RCC 7860 (cell line): Measurements from ENCODE around the gene SLC8A3.

ENCODE experiments used
- DNase-seq: peaks from one replicate; pipeline ENCODE4 v3.0.0-alpha.2; 2015; ENCODE audit warnings: low spot score
- FAIRE-seq: peaks from 2 replicates; lab custom pipeline; 2012; peaks lifted over from hg19 to GRCh38; lab: Jason Lieb, UNC

The SLC8A3 gene

GRCh38 chr14:70123796-70124195, 65.0 kb downstream of the SLC8A3 start:
- DNase-seq (no peak), FAIRE-seq (no peak)

- DNase-seq, result no peak
- FAIRE-seq, result no peak
These were observed 67.2 kb downstream of the SLC8A3 start for GRCh38 chr14:70121521-70121920.

DNA sequence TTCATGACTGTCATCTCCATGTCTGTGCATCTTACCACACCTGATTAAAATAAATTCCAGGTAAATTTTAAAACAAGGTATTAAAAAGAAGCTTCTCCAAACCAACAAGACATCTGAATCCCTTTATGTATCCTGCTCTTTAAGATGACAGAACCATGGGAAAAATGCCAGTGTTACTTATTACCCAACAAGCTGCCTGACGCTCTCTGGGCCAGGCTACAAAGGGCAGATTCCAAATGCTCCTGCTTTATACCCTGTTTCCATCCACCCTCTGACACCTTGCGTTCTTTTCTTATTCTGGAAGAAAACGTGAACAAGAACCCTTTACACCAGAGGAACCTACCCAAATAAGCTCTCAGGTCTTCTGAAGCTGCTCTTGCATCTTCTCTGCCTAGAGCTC, 70.7 kb downstream of the SLC8A3 start:
- FAIRE-seq (no peak), DNase-seq (no peak)

GRCh38 chr14:70116278-70116677, 72.5 kb downstream of the SLC8A3 start:
- DNase-seq (no peak), FAIRE-seq (no peak)

GRCh38 chr14:70114621-70115156, 74.1 kb downstream of the SLC8A3 start:
- DNase-seq (no peak), FAIRE-seq (no peak)

GRCh38 chr14:70113211-70113610, 75.5 kb downstream of the SLC8A3 start:
- DNase-seq (no peak), FAIRE-seq (no peak)

DNA sequence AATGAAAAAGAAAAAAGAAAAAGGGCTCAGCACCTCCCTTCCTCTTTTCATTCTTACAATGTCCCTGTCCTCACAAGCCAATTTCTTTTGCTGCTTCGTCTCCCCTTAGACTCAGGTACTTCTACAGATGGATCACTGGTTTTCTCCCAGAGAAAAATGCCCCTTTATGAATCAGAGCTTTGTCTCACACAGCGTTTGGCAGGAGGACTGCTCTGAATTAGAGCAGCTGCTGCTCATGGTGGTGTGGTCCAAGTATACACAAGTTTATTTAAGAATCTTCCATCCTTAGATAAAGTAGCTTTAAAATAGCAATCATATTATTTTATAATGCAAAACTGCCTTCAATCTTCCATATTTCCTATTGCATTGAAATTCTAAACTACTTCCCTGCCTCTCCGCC, 80.3 kb downstream of the SLC8A3 start:
- DNase-seq, result no peak
- FAIRE-seq, result no peak

GRCh38 chr14:70107309-70107708, 81.4 kb downstream of the SLC8A3 start:
- FAIRE-seq (no peak), DNase-seq (no peak)

- no peak for FAIRE-seq
- no peak for DNase-seq
These were observed 88.7 kb downstream of the SLC8A3 start for GRCh38 chr14:70100071-70100470.

GRCh38 chr14:70098250-70098809, 90.4 kb downstream of the SLC8A3 start:
- no peak for FAIRE-seq
- DNase-seq, result no peak

DNA sequence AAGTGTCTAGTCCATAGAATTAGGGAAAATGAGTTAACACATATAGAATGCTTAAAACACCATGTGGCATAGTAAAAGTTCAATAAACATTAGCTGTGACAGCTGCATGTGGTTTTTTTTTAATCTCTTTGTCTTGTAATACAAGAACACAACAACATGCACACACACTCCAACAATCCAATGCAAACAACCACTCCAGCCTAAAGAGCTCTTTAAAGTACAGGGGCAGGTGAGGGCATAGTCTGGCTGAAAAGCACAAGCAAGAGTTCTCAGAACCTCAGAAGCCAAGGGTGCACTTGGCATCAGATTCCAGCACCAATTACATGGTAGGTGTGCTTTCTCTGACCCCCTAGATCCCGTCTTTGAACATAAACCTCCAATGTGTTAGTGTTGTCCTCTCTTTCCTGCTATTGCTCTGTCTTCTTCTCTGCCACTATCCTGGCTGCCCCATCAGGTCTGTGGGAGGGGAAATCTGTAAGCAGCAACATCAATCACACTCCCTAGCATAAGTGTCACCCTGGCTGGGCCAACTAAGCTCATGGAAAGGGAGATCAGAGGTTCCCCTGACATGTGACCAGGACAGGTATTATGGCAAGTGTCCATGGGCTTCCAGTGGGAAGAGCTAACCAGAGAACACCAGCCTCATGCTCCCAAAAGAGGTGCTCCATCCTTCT, 91.0 kb downstream of the SLC8A3 start:
- FAIRE-seq, result no peak
- no peak for DNase-seq

GRCh38 chr14:70096866-70097265, 91.9 kb downstream of the SLC8A3 start:
- FAIRE-seq (no peak), DNase-seq (no peak)

DNA sequence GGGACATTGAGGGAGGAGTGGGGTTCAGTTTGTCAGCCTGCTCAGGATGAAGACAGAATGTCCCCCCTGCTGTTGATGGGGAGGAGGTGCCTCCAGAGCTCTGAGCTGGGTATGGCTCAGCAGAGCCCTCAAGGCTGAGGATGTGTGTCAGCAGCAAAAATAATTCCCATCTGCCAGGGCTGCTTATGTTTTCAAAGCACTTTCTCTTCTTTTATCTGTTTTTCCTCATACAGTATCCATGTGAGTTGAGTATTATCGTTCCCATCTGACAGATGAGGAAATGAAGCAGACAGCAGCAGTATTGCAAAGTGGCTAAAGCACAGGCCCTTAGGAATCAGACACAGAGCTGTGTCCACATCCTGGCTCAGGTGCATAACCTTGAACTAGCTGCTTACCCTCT, 94.1 kb downstream of the SLC8A3 start:
- DNase-seq (no peak), FAIRE-seq (no peak)

- FAIRE-seq (no peak), DNase-seq (no peak)
These were observed 94.6 kb downstream of the SLC8A3 start for GRCh38 chr14:70094106-70094505.

- FAIRE-seq (no peak), DNase-seq (no peak)
These were observed 95.6 kb downstream of the SLC8A3 start for GRCh38 chr14:70093156-70093555.

- FAIRE-seq (no peak), DNase-seq (no peak)
These were observed 101.4 kb downstream of the SLC8A3 start for GRCh38 chr14:70087380-70087697.

DNA sequence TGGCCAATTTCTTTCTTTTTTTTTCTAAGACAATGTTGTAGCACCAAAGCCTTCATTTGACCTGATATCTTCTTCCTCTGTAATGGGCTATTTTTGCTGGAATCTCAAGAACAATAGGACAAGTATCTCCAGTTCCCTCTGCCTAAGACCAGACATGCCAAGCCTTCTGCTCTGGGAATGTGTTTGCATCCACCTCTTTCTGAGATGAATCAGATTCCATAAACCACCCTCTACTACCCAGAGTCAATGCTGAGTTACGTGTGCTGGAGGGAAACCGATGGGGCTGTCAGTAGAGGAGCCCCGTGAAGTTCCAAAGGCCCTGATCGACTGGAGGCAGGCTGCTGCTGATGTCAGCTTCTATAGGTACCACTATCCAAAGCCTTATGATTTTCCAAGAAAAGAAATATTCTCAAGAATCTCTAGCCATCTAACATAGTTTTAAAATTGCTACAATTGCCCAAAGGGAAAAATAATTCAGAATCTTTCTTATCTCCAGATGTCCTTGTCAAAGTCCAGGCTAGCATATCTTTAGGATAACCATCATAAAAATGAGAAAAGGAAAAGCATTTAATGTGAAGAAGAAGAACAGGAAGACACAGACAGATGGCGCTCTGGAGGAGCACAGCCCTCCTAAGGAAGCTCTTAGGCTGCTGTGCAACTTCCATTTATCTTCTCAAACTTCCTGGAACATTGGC, 101.9 kb downstream of the SLC8A3 start:
- DNase-seq (peak; percentile 6), FAIRE-seq (no peak)

DNA sequence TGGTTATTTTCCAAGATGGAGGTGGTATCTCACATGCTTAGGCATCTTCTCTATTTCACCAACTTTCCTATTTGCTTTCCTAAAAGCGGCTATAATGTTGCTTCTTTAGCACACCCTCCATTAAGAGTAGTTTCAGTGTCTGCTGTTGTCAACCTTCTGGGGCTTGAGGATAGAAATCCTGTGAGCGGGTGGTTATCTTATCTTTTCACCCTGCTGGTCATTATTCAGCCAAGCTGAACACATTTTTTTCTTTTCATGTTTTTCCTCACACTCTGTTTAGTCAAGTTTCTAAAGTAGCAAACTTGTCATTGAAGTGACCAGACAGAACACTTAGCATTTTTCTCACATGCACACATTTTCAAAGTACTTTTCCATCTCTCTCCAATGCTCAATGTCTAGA, 104.5 kb downstream of the SLC8A3 start:
- no peak for FAIRE-seq

DNA sequence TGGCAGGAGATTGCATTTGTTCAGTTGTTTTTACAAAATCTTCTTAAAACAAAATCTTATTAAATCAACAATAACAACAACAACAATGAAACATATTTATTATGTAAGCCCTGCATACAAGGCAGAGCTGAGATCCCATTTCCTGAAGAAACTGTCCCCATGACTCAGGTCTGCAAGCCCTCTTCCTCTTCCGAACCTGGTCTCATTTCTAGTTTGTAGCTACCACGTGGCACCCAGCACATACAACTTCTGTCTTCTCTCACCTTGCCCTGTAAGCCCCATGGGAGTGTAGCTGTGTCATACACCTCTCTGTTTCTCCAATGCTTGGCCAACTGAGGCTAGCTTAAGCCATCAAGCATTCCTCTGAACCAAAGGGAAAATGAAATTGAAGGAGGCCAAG, 106.4 kb downstream of the SLC8A3 start:
- DNase-seq (no peak), FAIRE-seq (no peak)

More for the DNA sequence above, 104.5 kb downstream of the SLC8A3 start:
- no peak for DNase-seq

GRCh38 chr14:70080076-70080475, 108.7 kb downstream of the SLC8A3 start:
- no peak for DNase-seq
- no peak for FAIRE-seq

DNA sequence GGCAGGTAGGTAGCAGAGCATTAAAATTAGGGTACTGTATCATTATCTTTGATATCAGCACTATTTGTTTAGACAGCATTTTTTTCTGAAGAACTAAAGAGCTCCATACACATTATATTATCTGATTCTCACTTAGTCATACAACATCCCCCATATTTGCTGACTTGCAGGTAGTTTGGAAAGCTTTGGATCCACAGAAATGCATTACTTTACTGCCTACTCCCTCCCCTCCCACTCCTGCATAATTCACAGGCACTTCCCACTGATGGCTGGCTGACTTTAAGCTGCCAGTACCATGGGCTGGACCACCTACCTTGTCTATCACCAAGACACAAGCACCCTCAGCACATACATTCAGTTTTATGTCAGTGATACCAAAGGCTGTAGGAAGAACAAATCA, 110.4 kb downstream of the SLC8A3 start:
- FAIRE-seq, result no peak
- DNase-seq, result no peak

- no peak for DNase-seq
- no peak for FAIRE-seq
These were observed 111.0 kb downstream of the SLC8A3 start for GRCh38 chr14:70077720-70078119.
